HG03571 (cell line): ENCODE data around the gene SLC30A4.

Source experiments
- ATAC-seq: cut with Tn5 transposase; IDR thresholded peaks from one replicate; pipeline ENCODE4 v1.9.1; 2021; ENCODE audit not compliant: unreplicated experiment

Gene SLC30A4

GRCh38 chr15:45454814-45455213 lies 67.7 kb downstream of the SLC30A4 start:
- ATAC-seq, result peak; percentile 53

- ATAC-seq, result no peak
These were observed 71.3 kb downstream of the SLC30A4 start for GRCh38 chr15:45451265-45451664.

DNA sequence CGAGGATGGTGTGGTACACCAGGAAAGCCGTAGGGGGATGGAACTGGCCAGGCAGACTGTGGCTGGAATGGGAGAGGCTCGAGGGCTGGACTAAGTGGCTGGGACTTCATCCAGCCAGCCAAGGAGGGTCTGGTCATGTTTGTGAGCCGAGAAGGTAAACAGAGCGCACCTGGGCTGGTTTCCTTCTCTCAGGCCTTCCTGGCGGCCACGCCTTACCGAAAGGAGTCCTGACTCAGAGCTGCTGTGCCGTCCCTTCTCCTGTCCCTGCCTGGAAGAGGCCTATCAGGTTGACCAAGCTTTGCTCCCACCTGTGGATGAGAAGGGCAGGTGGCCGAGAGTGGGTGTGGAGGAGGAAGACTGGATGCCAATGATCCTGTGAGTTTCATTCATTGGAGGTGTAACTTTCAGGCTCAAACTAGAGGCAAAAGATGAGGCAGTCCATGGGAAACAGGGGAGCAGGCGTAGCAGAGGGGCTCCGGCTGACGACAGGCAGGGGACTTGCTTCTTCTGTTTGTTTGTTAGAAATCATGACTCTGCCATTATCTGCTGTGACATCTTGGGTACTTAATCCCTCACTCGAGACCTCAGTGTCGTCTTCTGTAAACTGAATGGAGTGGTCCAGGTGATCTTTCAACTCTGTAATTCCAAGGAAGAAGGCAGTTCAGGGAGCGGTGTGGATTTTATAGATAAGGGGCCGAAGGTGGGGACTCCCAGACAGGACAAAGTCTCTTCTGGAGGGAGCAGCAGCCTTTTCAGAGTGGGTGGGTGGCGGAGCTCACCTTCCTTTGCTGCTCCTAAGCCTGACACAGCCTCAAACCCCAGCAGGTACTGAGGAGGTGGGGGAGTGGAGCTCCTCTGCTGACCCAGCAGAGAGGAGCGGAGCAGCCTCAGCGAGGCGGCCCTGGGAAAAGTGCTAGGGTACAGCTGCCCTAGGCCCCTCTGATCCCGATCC lies 72.4 kb downstream of the SLC30A4 start:
- no peak for ATAC-seq

DNA sequence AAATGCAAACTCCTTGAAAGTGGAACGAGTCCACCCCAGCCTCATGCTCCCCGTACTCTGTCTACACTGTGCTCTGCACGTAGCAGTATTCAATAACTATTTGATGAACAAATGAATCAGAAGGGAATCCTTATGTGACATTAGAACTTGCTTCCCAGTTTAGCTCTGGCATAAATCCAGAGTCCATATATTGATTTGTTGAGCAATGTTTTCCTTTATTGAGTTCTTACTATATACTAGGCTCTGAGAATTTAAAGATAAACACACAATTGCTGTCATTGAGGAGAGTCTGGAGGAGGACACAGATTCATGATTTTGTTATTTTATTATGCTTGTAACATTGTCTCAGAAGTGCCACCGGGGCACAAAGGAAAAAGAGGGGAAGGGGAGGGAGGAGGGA lies 73.2 kb downstream of the SLC30A4 start:
- ATAC-seq, result no peak

- no peak for ATAC-seq
These were observed 74.3 kb downstream of the SLC30A4 start for GRCh38 chr15:45448066-45448915.

- ATAC-seq, result no peak
These were observed 78.9 kb downstream of the SLC30A4 start for GRCh38 chr15:45443645-45444044.

DNA sequence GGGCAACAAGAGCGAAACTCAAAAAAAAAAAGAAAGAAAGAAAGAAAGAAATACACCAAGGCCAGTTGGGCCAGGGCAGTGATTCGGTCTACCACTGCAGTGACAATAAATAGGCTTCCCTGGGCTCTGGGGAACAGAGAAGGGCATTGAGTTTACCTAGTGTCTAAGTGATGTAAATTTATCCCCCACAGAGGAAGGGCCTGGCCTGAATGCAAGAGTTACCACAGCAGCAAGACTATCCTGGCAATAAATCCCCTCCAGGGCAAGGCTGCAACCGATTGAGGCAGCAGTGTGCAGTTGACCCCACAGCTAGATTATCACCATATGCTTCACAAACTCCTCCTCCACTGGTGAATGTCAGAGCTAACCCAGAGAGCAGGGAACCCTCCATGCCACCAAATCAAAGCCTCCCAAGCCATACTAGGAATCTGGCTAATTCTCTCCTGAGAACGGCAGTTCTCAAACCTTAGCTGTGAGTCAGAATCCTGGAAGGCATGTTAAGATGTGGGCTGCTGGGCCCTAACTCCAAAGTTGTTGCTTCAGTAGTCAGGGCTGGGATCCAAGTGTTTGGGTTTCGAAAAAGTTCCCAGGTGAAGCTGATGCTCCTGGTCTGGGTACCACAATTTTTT lies 79.9 kb downstream of the SLC30A4 start:
- no peak for ATAC-seq

GRCh38 chr15:45441686-45442085 lies 80.9 kb downstream of the SLC30A4 start:
- no peak for ATAC-seq

DNA sequence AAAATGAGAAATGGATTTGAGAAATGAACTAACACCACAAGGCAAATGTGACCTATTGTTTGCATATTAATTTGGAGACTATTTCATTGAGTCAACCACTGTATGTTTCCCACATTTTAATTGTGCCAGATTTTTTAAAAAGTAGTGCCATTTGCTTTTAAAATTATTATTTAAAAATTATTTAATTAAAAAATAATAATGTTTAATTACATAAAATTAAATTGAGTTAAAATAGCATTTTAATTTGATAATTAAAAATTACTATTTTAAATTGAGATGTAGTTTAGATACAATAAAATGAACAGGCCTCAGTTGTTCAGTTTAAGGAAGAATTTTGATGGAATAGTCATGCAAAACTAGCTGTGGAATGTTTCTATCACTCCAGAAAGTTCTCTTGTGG lies 81.5 kb downstream of the SLC30A4 start:
- ATAC-seq, result no peak

GRCh38 chr15:45439521-45440260 lies 82.9 kb downstream of the SLC30A4 start:
- ATAC-seq, result no peak

- ATAC-seq, result no peak
These were observed 87.2 kb downstream of the SLC30A4 start for GRCh38 chr15:45435124-45435903.

DNA sequence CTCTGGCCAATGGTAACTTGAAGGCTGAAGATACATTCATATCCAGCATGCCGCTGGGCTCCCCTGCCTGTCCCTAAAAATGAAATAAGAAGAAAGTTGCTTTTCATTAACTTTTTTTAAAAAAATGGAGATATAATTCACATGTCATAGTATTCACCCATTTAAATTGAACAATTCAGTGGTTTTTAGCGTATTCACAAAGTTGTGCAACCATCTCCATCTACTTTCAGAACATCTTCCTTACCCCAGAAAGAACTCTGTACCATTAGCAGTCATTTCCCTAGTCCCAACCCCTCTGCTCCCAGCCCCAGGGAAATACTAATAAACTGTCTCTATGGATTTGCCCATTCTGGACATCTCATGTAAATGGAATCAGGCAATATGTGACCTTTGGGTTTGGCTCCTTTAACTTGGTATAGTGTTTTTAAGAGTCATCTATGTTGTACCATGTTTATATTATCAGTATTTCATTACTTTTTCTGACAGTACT lies 88.4 kb downstream of the SLC30A4 start:
- no peak for ATAC-seq

GRCh38 chr15:45431511-45431910 lies 91.0 kb downstream of the SLC30A4 start:
- ATAC-seq, result no peak

DNA sequence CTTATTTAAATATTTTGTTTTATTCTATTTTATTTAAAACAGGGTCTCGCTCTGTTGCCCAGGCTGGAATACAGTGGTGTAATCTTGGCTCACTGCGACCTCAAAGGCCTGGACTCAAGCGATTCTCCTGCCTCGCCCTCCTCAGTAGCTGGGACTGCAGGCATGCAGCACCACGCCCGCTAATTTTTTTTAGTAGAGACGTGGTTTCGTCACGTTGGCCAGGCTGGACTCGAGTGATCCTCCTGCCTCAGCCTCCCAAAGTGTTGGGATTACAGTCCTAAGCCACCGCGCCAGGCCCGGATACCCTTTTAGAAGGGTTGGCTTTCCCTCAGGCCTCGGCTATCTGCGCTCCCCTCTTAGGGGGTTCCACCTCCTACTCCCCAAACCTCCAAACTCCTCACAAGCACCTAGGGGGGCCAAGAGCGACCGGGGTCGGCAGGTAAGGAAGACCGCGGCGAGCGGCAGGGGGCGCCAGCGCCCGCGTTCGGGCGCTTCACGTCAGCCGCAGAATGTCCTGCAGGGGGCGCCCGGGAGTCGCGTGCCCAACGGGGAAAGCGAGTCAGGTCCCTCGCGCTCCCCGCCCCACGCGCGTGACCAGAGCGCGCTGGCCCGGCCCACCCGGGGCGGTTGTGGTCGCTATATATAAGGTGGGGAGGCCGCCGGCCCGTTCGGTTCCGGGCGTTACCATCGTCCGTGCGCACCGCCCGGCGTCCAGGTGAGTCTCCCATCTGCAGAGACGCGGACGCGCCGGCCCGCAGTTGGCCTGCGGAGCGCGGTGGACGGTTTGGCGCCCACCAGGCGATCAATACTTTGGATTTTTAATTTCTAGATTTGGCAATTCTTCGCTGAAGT lies 92.4 kb downstream of the SLC30A4 start:
- ATAC-seq, result peak; percentile 74
